ENCODE measurements around the gene MAGEB2.

Gene MAGEB2

DNA sequence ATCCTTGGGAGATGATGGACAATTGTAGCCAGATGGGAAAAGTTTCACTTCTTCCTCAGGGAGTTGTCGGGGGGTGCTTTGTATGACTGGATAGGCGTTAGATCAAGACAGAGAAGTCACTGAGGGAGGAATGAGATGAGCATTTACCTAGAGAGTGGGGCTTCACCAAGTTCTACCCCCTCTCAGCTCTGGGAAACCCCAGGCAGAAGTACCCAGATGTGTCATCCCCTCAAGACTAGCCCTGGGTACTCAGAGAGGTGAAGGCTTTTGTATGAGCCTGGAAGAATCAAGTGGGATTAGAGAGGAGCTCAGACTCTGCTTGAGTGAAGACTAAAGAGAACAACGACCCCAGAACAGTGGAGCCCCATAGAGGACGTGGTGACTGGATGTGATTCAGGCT is 33.5 kb downstream of the MAGEB2 start:
- TF ChIP-seq SP7 (tag by site-specific recombination; IDR thresholded peaks at IDR 0.05) (no peak), KLF9 (tag by site-specific recombination; IDR thresholded peaks at IDR 0.05; ENCODE audit: low read depth) (no peak), ZNF621 (tag by site-specific recombination; IDR thresholded peaks at IDR 0.05) (no peak), ZNF521 (tag by site-specific recombination; IDR thresholded peaks at IDR 0.05) (no peak)
- POLR2A ChIA-PET: no interaction called here
- H3K36me3 ChIP-seq (ENCODE audit: control insufficient read depth in 2 of 2, insufficient read depth in 1 of 2, low read length in 2 of 2): no peaks in the 10 kb centered on the region
- no peak overlapping the region for H3K27ac ChIP-seq (ENCODE audit: extremely low read depth, low read depth, low read length)
- no peaks in the 10 kb centered on the region for H3K9me3 ChIP-seq (ENCODE audit: control insufficient read depth, insufficient read depth, low read depth, low read length)
- H3K4me3 ChIP-seq (ENCODE audit: low read depth, low read length): no peak overlapping the region
- H3K4me1 ChIP-seq (ENCODE audit: control insufficient read depth, insufficient read depth, low read length): no peaks in the 10 kb centered on the region
- CTCF ChIA-PET: no interaction called here

DNA sequence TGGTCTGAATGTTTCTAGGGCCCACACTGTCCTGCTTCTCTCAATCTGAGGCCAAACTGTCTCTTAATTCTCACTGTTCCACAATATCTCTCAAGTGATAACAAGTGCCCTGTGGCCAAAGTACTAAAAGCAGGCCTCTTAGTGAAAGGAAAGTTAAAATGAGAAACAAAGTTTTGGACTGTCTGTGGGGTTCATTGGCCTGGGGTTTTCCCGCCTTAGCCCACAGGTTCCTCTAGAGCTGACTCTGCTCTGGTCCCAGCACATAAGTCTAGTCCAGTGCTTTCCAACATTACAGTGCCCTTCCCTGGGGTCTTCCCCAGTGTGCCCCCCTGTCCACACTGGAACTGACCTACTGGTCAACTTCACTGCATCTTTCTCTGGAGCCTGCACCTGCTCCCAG is 37.9 kb downstream of the MAGEB2 start:
- no peak overlapping the region for H3K27ac ChIP-seq (ENCODE audit: extremely low read depth, low read depth, low read length)
- TF ChIP-seq ZNF621 (tag by site-specific recombination; IDR thresholded peaks at IDR 0.05) (no peak), ZNF214 (tag by site-specific recombination; IDR thresholded peaks at IDR 0.05; ENCODE audit: borderline replicate concordance) (no peak), REPIN1 (tag by site-specific recombination; IDR thresholded peaks at IDR 0.05; ENCODE audit: low read depth) (no peak), ZNF324 (tag by site-specific recombination; IDR thresholded peaks at IDR 0.05) (no peak), ZSCAN23 (tag by site-specific recombination; IDR thresholded peaks at IDR 0.05) (no peak), ZNF37A (tag by site-specific recombination; IDR thresholded peaks at IDR 0.05) (no peak), HOXA7 (CRISPR knock-in tag; IDR thresholded peaks at IDR 0.05; ENCODE audit: borderline replicate concordance) (no peak), ZNF423 (tag by site-specific recombination; IDR thresholded peaks at IDR 0.05) (no peak), ZNF146 (tag by site-specific recombination; IDR thresholded peaks at IDR 0.05) (no peak), OVOL3 (tag by site-specific recombination; IDR thresholded peaks at IDR 0.05) (no peak), ZNF24 (tag by site-specific recombination; IDR thresholded peaks at IDR 0.05) (no peak), ZNF302 (tag by site-specific recombination; IDR thresholded peaks at IDR 0.05; ENCODE audit: low read depth) (no peak), ZNF548 (tag by site-specific recombination; IDR thresholded peaks at IDR 0.05) (no peak), ZNF777 (tag by site-specific recombination; IDR thresholded peaks at IDR 0.05; ENCODE audit: borderline replicate concordance) (no peak), ZNF132 (tag by site-specific recombination; IDR thresholded peaks at IDR 0.05; ENCODE audit: borderline replicate concordance) (no peak)
- TF ChIP-seq, protein P1, sequence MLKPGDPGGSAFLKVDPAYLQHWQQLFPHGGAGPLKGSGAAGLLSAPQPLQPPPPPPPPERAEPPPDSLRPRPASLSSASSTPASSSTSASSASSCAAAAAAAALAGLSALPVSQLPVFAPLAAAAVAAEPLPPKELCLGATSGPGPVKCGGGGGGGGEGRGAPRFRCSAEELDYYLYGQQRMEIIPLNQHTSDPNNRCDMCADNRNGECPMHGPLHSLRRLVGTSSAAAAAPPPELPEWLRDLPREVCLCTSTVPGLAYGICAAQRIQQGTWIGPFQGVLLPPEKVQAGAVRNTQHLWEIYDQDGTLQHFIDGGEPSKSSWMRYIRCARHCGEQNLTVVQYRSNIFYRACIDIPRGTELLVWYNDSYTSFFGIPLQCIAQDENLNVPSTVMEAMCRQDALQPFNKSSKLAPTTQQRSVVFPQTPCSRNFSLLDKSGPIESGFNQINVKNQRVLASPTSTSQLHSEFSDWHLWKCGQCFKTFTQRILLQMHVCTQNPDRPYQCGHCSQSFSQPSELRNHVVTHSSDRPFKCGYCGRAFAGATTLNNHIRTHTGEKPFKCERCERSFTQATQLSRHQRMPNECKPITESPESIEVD (tag by site-specific recombination; IDR thresholded peaks at IDR 0.05): no peak
- TF ChIP-seq, protein P2, sequence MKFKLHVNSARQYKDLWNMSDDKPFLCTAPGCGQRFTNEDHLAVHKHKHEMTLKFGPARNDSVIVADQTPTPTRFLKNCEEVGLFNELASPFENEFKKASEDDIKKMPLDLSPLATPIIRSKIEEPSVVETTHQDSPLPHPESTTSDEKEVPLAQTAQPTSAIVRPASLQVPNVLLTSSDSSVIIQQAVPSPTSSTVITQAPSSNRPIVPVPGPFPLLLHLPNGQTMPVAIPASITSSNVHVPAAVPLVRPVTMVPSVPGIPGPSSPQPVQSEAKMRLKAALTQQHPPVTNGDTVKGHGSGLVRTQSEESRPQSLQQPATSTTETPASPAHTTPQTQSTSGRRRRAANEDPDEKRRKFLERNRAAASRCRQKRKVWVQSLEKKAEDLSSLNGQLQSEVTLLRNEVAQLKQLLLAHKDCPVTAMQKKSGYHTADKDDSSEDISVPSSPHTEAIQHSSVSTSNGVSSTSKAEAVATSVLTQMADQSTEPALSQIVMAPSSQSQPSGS (tag by site-specific recombination; IDR thresholded peaks at IDR 0.05; ENCODE audit: low read depth): no peak
- TF ChIP-seq, protein P3, sequence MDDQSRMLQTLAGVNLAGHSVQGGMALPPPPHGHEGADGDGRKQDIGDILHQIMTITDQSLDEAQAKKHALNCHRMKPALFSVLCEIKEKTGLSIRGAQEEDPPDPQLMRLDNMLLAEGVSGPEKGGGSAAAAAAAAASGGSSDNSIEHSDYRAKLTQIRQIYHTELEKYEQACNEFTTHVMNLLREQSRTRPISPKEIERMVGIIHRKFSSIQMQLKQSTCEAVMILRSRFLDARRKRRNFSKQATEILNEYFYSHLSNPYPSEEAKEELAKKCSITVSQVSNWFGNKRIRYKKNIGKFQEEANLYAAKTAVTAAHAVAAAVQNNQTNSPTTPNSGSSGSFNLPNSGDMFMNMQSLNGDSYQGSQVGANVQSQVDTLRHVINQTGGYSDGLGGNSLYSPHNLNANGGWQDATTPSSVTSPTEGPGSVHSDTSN (CRISPR knock-in tag; IDR thresholded peaks at IDR 0.05): no peak
- TF ChIP-seq, protein P4, sequence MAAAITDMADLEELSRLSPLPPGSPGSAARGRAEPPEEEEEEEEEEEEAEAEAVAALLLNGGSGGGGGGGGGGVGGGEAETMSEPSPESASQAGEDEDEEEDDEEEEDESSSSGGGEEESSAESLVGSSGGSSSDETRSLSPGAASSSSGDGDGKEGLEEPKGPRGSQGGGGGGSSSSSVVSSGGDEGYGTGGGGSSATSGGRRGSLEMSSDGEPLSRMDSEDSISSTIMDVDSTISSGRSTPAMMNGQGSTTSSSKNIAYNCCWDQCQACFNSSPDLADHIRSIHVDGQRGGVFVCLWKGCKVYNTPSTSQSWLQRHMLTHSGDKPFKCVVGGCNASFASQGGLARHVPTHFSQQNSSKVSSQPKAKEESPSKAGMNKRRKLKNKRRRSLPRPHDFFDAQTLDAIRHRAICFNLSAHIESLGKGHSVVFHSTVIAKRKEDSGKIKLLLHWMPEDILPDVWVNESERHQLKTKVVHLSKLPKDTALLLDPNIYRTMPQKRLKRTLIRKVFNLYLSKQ (tag by site-specific recombination; IDR thresholded peaks at IDR 0.05; ENCODE audit: borderline replicate concordance): no peak
- POLR2A ChIA-PET: no interaction called here

More for the DNA sequence above, 37.9 kb downstream of the MAGEB2 start:
- Histone ChIP-seq H3K36me3 (ENCODE audit: control insufficient read depth in 2 of 2, insufficient read depth in 1 of 2, low read length in 2 of 2) (no peaks in the 10 kb centered on the region), H3K4me1 (ENCODE audit: control insufficient read depth, insufficient read depth, low read length) (no peaks in the 10 kb centered on the region), H3K9me3 (ENCODE audit: control insufficient read depth, insufficient read depth, low read depth, low read length) (no peaks in the 10 kb centered on the region), H3K4me3 (ENCODE audit: low read depth, low read length) (no peak overlapping the region)
- CTCF ChIA-PET: no interaction called here
